DMS153 treated with DMSO at 0.1 percent for 48 hours (cell line): ENCODE results near the gene SMAD3.
A peak's percentile ranks its signal among the peaks of the same experiment; 100 is the strongest.

ENCODE experiments used
- DNase-seq: peaks from one replicate; lab custom pipeline; 2025; ENCODE audit not compliant: unreplicated experiment; lab: John Stamatoyannopoulos, UW

SMAD3 gene

GRCh38 chr15:67124911-67125588 is 59.6 kb downstream of the SMAD3 start:
- no peak for DNase-seq

- DNase-seq, result no peak
These were observed 60.4 kb downstream of the SMAD3 start for GRCh38 chr15:67125589-67126502.

GRCh38 chr15:67126551-67127330 is 61.3 kb downstream of the SMAD3 start:
- DNase-seq, result peak; percentile 15

- no peak for DNase-seq
These were observed 61.9 kb downstream of the SMAD3 start for GRCh38 chr15:67127331-67127664.

GRCh38 chr15:67127965-67128364 is 62.6 kb downstream of the SMAD3 start:
- no peak for DNase-seq

- DNase-seq, result no peak
These were observed 64.8 kb downstream of the SMAD3 start for GRCh38 chr15:67130166-67130565.

GRCh38 chr15:67130673-67131601 is 65.5 kb downstream of the SMAD3 start:
- no peak for DNase-seq

- DNase-seq, result no peak
These were observed 66.9 kb downstream of the SMAD3 start for GRCh38 chr15:67132276-67132675.

GRCh38 chr15:67133026-67133425 is 67.6 kb downstream of the SMAD3 start:
- no peak for DNase-seq

GRCh38 chr15:67133738-67134066 is 68.3 kb downstream of the SMAD3 start:
- DNase-seq, result no peak

- DNase-seq, result no peak
These were observed 68.9 kb downstream of the SMAD3 start for GRCh38 chr15:67134067-67134838.

GRCh38 chr15:67134871-67135492 is 69.6 kb downstream of the SMAD3 start:
- no peak for DNase-seq

- no peak for DNase-seq
These were observed 70.1 kb downstream of the SMAD3 start for GRCh38 chr15:67135494-67135893.

- DNase-seq, result no peak
These were observed 71.4 kb downstream of the SMAD3 start for GRCh38 chr15:67136802-67137201.

GRCh38 chr15:67137319-67137718 is 71.9 kb downstream of the SMAD3 start:
- DNase-seq, result no peak

- DNase-seq, result no peak
These were observed 72.8 kb downstream of the SMAD3 start for GRCh38 chr15:67137951-67138848.

- no peak for DNase-seq
These were observed 73.8 kb downstream of the SMAD3 start for GRCh38 chr15:67138891-67139855.
